Measurements from ENCODE around the gene ARID2.

- TF ChIP-seq CTCF (conservative IDR thresholded peaks at IDR 0.05; ENCODE audit: low read depth, low read length) (no peak), EZH2 (IDR thresholded peaks at IDR 0.05; ENCODE audit: borderline replicate concordance, low read depth, low read length, poor library complexity, severe bottlenecking) (no peak)
These were observed 149.2 kb downstream of the ARID2 start for GRCh38 chr12:45878630-45879255.
